Measurements from ENCODE around the gene SIN3A.

Gene SIN3A

GRCh38 chr15:75456710-75457109, 5.2 kb upstream of the SIN3A start:
- no peaks in the 10 kb centered on the region for H3K27me3 ChIP-seq (ENCODE audit: control insufficient read depth, low read length)
- peak overlapping the region; percentile 94 for H3K4me3 ChIP-seq (ENCODE audit: low read length)
- H3K9me3 ChIP-seq (ENCODE audit: control insufficient read depth, insufficient read depth, low read length) = no peaks in the 10 kb centered on the region
- no peaks in the 10 kb centered on the region for H4K20me1 ChIP-seq (ENCODE audit: control insufficient read depth, insufficient read depth, low read depth, low read length)
- TF ChIP-seq, protein P1, sequence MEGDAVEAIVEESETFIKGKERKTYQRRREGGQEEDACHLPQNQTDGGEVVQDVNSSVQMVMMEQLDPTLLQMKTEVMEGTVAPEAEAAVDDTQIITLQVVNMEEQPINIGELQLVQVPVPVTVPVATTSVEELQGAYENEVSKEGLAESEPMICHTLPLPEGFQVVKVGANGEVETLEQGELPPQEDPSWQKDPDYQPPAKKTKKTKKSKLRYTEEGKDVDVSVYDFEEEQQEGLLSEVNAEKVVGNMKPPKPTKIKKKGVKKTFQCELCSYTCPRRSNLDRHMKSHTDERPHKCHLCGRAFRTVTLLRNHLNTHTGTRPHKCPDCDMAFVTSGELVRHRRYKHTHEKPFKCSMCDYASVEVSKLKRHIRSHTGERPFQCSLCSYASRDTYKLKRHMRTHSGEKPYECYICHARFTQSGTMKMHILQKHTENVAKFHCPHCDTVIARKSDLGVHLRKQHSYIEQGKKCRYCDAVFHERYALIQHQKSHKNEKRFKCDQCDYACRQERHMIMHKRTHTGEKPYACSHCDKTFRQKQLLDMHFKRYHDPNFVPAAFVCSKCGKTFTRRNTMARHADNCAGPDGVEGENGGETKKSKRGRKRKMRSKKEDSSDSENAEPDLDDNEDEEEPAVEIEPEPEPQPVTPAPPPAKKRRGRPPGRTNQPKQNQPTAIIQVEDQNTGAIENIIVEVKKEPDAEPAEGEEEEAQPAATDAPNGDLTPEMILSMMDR (IDR thresholded peaks at IDR 0.05; ENCODE audit: low read depth, low read length, poor library complexity, severe bottlenecking) = no peak
- TF ChIP-seq EZH2phosphoT487 (IDR thresholded peaks at IDR 0.05; ENCODE audit: borderline replicate concordance, low read length) = no peak
- H3K36me3 ChIP-seq (ENCODE audit: control insufficient read depth, low read length) = peaks cover 12% of the 10 kb centered on the region; the same call in 1 of the 2 replicates
- peaks cover 29% of the 10 kb centered on the region for H3F3A ChIP-seq (ENCODE audit: control insufficient read depth, insufficient read depth)
- peak overlapping the region; percentile 99 for H3K4me2 ChIP-seq (ENCODE audit: low read length)
- H3K27ac ChIP-seq (ENCODE audit: low read depth, low read length) = no peak overlapping the region
- H3K79me2 ChIP-seq (ENCODE audit: control insufficient read depth, low read length) = peaks cover 14% of the 10 kb centered on the region
- H3K4me1 ChIP-seq (ENCODE audit: control insufficient read depth, low read length) = peaks cover 25% of the 10 kb centered on the region
- H3K9me2 ChIP-seq (replicated peaks; ENCODE audit: control insufficient read depth, low read length) = no peaks in the 10 kb centered on the region

DNA sequence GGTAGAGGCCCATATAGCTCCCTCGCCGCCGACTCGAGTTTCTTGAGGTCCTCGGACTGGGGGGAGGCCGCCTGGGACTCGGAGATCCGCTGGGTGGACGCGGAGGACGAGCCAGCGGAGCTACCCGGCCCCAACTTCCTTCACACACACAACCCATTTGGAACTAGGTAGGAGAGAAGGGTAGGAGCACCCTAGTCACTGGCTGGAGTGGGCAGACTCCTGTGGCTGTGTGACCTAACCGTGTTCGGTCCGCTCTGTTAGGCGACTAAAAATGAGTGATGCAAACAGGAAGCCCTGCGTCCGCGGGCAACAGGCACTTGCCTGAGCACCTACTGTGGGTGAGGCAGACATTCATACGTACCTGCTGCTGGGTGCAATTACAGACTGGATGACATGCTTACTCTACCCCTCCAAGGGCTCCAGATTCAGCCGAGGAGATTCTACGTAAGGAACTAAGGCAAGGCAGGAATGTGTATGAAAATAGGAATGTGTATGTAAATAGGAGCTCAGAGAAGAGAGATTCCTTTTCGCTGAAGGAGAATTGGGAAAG, 4.6 kb upstream of the SIN3A start:
- Histone ChIP-seq H4K20me1 (ENCODE audit: control insufficient read depth, insufficient read depth, low read depth, low read length) (no peaks in the 10 kb centered on the region), H3K9me2 (replicated peaks; ENCODE audit: control insufficient read depth, low read length) (no peaks in the 10 kb centered on the region), H3K79me2 (ENCODE audit: control insufficient read depth, low read length) (peaks cover 14% of the 10 kb centered on the region), H3K27me3 (ENCODE audit: control insufficient read depth, low read length) (no peaks in the 10 kb centered on the region), H3K9me3 (ENCODE audit: control insufficient read depth, insufficient read depth, low read length) (no peaks in the 10 kb centered on the region), H3F3A (ENCODE audit: control insufficient read depth, insufficient read depth) (peaks cover 29% of the 10 kb centered on the region), H3K4me3 (ENCODE audit: low read length) (peak overlapping the region; percentile 94), H3K27ac (ENCODE audit: low read depth, low read length) (peak overlapping the region; percentile 87), H3K36me3 (ENCODE audit: control insufficient read depth, low read length) (peaks cover 12% of the 10 kb centered on the region; the same call in 1 of the 2 replicates), H3K4me2 (ENCODE audit: low read length) (peak overlapping the region; percentile 99), H3K4me1 (ENCODE audit: control insufficient read depth, low read length) (peaks cover 25% of the 10 kb centered on the region)
- TF ChIP-seq EZH2phosphoT487 (IDR thresholded peaks at IDR 0.05; ENCODE audit: borderline replicate concordance, low read length) = no peak
- TF ChIP-seq, protein P1 (IDR thresholded peaks at IDR 0.05; ENCODE audit: low read depth, low read length, poor library complexity, severe bottlenecking) = no peak

GRCh38 chr15:75455424-75455981, 4.0 kb upstream of the SIN3A start:
- Histone ChIP-seq H3K79me2 (ENCODE audit: control insufficient read depth, low read length) (peaks cover 16% of the 10 kb centered on the region), H3K4me1 (ENCODE audit: control insufficient read depth, low read length) (peaks cover 25% of the 10 kb centered on the region), H3K4me3 (ENCODE audit: low read length) (peak overlapping the region; percentile 94), H4K20me1 (ENCODE audit: control insufficient read depth, insufficient read depth, low read depth, low read length) (no peaks in the 10 kb centered on the region), H3K4me2 (ENCODE audit: low read length) (peak overlapping the region; percentile 99), H3F3A (ENCODE audit: control insufficient read depth, insufficient read depth) (peaks cover 29% of the 10 kb centered on the region), H3K27ac (ENCODE audit: low read depth, low read length) (peak overlapping the region; percentile 87), H3K9me2 (replicated peaks; ENCODE audit: control insufficient read depth, low read length) (no peaks in the 10 kb centered on the region), H3K36me3 (ENCODE audit: control insufficient read depth, low read length) (peaks cover 12% of the 10 kb centered on the region; the same call in 1 of the 2 replicates), H3K27me3 (ENCODE audit: control insufficient read depth, low read length) (no peaks in the 10 kb centered on the region), H3K9me3 (ENCODE audit: control insufficient read depth, insufficient read depth, low read length) (no peaks in the 10 kb centered on the region)
- TF ChIP-seq, protein P1 (IDR thresholded peaks at IDR 0.05; ENCODE audit: low read depth, low read length, poor library complexity, severe bottlenecking) = no peak
- TF ChIP-seq EZH2phosphoT487 (IDR thresholded peaks at IDR 0.05; ENCODE audit: borderline replicate concordance, low read length) = no peak
